ENCODE measurements around the gene SLCO4A1. TPM values are rescaled to one million over a fixed set of nuclear protein-coding genes. Genes with fewer than 3 reads are reported as not detected.

Gene SLCO4A1
- total RNA-seq, 1 donor from 2014 or later = 160 TPM

GRCh38 chr20:62694106-62694505, 51.8 kb downstream of the SLCO4A1 start:
- no peak overlapping the region for H3K27ac ChIP-seq
- intact Hi-C loops (cut with DNase I) = no loop called here

GRCh38 chr20:62694868-62695267, 52.6 kb downstream of the SLCO4A1 start:
- Histone ChIP-seq H3K4me1 (no peaks in the 10 kb centered on the region), H3K27ac (no peak overlapping the region), H3K36me3 (no peaks in the 10 kb centered on the region), H3K27me3 (no peaks in the 10 kb centered on the region), H3K4me3 (no peak overlapping the region), H3K9me3 (no peaks in the 10 kb centered on the region)
- no peak for TF ChIP-seq CTCF (IDR thresholded peaks at IDR 0.05)
- no peak for DNase-seq (ENCODE audit: low spot score in 2 of 2)
- intact Hi-C loops (cut with DNase I) = no loop called here

More at GRCh38 chr20:62694106-62694505, 51.8 kb downstream of the SLCO4A1 start:
- Histone ChIP-seq H3K36me3 (no peaks in the 10 kb centered on the region), H3K27me3 (no peaks in the 10 kb centered on the region), H3K4me3 (no peak overlapping the region), H3K4me1 (no peaks in the 10 kb centered on the region), H3K9me3 (no peaks in the 10 kb centered on the region)
- no peak for TF ChIP-seq CTCF (IDR thresholded peaks at IDR 0.05)
- no peak for DNase-seq (ENCODE audit: low spot score in 2 of 2)

GRCh38 chr20:62695448-62696414, 53.4 kb downstream of the SLCO4A1 start:
- DNase-seq (ENCODE audit: low spot score in 2 of 2) = no peak
- TF ChIP-seq CTCF (IDR thresholded peaks at IDR 0.05) = no peak
- no peaks in the 10 kb centered on the region for H3K27me3 ChIP-seq
- no peak overlapping the region for H3K4me3 ChIP-seq
- no peaks in the 10 kb centered on the region for H3K36me3 ChIP-seq
- no peaks in the 10 kb centered on the region for H3K9me3 ChIP-seq
- intact Hi-C loops (cut with DNase I) = no loop called here
- H3K27ac ChIP-seq = no peak overlapping the region
- no peaks in the 10 kb centered on the region for H3K4me1 ChIP-seq

- intact Hi-C loops (cut with DNase I) = no loop called here
- no peak overlapping the region for H3K27ac ChIP-seq
- no peak for DNase-seq (ENCODE audit: low spot score in 2 of 2)
- H3K27me3 ChIP-seq = no peaks in the 10 kb centered on the region
- no peaks in the 10 kb centered on the region for H3K4me1 ChIP-seq
- H3K9me3 ChIP-seq = no peaks in the 10 kb centered on the region
- TF ChIP-seq CTCF (IDR thresholded peaks at IDR 0.05) = no peak
- no peaks in the 10 kb centered on the region for H3K36me3 ChIP-seq
- H3K4me3 ChIP-seq = no peak overlapping the region
These were observed 54.2 kb downstream of the SLCO4A1 start for GRCh38 chr20:62696434-62696957.

- DNase-seq (ENCODE audit: low spot score in 2 of 2) = no peak
- Histone ChIP-seq H3K27me3 (no peaks in the 10 kb centered on the region), H3K27ac (no peak overlapping the region), H3K9me3 (no peaks in the 10 kb centered on the region), H3K4me1 (no peaks in the 10 kb centered on the region), H3K4me3 (no peak overlapping the region), H3K36me3 (no peaks in the 10 kb centered on the region)
- TF ChIP-seq CTCF (IDR thresholded peaks at IDR 0.05) = no peak
- intact Hi-C loops (cut with DNase I) = no loop called here
These were observed 54.7 kb downstream of the SLCO4A1 start for GRCh38 chr20:62696989-62697388.

All from ascending aorta (tissue), 2 donors.